H9 (cell line): ENCODE data around the gene PADI4. TPM values are rescaled to one million over a fixed set of nuclear protein-coding genes. Genes with fewer than 3 reads are reported as not detected.

Source experiments
- DNase-seq: peaks from one replicate; pipeline ENCODE4 v3.0.0-alpha.2; 2017
- H2AFZ ChIP-seq: one replicate; pipeline ENCODE4 v1.6.1; 2013; ENCODE audit warnings: mild to moderate bottlenecking, low read length, control low read depth, moderate library complexity
- H2AK5ac ChIP-seq: 2 replicates; pipeline ENCODE4 v1.6.1; 2013; ENCODE audit warnings: low read length, control low read depth, mixed read lengths; ENCODE audit not compliant: insufficient read length
- H2BK120ac ChIP-seq: one replicate; pipeline ENCODE4 v1.6.1; 2013; ENCODE audit warnings: low read depth, mild to moderate bottlenecking, low read length, control low read depth, inconsistent platforms; ENCODE audit not compliant: poor library complexity, severe bottlenecking
- H2BK12ac ChIP-seq: 2 replicates; pipeline ENCODE4 v1.6.1; 2013; ENCODE audit warnings: low read length, control low read depth, mixed read lengths, low read depth; ENCODE audit not compliant: insufficient read length
- H2BK15ac ChIP-seq: 2 replicates; pipeline ENCODE4 v1.6.1; 2013; ENCODE audit warnings: low read depth, low read length, control low read depth
- H2BK20ac ChIP-seq: one replicate; pipeline ENCODE4 v1.6.1; 2013; ENCODE audit warnings: low read depth, mild to moderate bottlenecking, low read length, control low read depth, inconsistent platforms; ENCODE audit not compliant: poor library complexity, severe bottlenecking
- H2BK5ac ChIP-seq: 2 replicates; pipeline ENCODE4 v1.6.1; 2013; ENCODE audit warnings: low read length, control low read depth, mixed read lengths; ENCODE audit not compliant: insufficient read length
- H3K14ac ChIP-seq: 2 replicates; pipeline ENCODE4 v1.6.1; 2013; ENCODE audit warnings: low read length, control low read depth; ENCODE audit not compliant: insufficient read depth
- H3K18ac ChIP-seq: 2 replicates; pipeline ENCODE4 v1.6.1; 2013; ENCODE audit warnings: low read depth, mild to moderate bottlenecking, mixed read lengths, low read length, control low read depth; ENCODE audit not compliant: insufficient read length
- H3K23ac ChIP-seq: 2 replicates; pipeline ENCODE4 v1.6.1; 2013; ENCODE audit warnings: low read length, control low read depth, mixed read lengths, low read depth; ENCODE audit not compliant: insufficient read length
- H3K23me2 ChIP-seq: 2 replicates; pipeline ENCODE4 v1.6.1; 2013; ENCODE audit warnings: low read depth, mild to moderate bottlenecking, mixed read lengths, low read length, control low read depth; ENCODE audit not compliant: insufficient read length, poor library complexity, severe bottlenecking
- H3K27ac ChIP-seq: 2 replicates; pipeline ENCODE4 v1.5.1; 2013; ENCODE audit warnings: low read length, control low read depth, mixed read lengths, low read depth; ENCODE audit not compliant: insufficient read length
- H3K27me3 ChIP-seq: 2 replicates; pipeline ENCODE4 v1.6.1; 2013; ENCODE audit warnings: low read length, control low read depth, inconsistent platforms; ENCODE audit not compliant: insufficient read depth
- H3K4ac ChIP-seq: 2 replicates; pipeline ENCODE4 v1.6.1; 2013; ENCODE audit warnings: low read depth, mild to moderate bottlenecking, control low read depth, inconsistent platforms, low read length, moderate library complexity
- H3K4me1 ChIP-seq: 2 replicates; pipeline ENCODE4 v1.6.1; 2013; ENCODE audit warnings: low read length, control low read depth, inconsistent platforms; ENCODE audit not compliant: insufficient read depth
- H3K4me2 ChIP-seq: 2 replicates; pipeline ENCODE4 v1.6.1; 2013; ENCODE audit warnings: low read length, control low read depth, mixed read lengths; ENCODE audit not compliant: insufficient read length, insufficient read depth
- H3K56ac ChIP-seq: 2 replicates; pipeline ENCODE4 v1.6.1; 2013; ENCODE audit warnings: low read depth, mild to moderate bottlenecking, mixed read lengths, low read length, control low read depth; ENCODE audit not compliant: insufficient read length
- H3K79me1 ChIP-seq: 2 replicates; pipeline ENCODE4 v1.6.1; 2013; ENCODE audit warnings: low read depth, mild to moderate bottlenecking, moderate library complexity, low read length, control low read depth, inconsistent platforms; ENCODE audit not compliant: insufficient read depth, poor library complexity, severe bottlenecking
- H3K79me2 ChIP-seq: 2 replicates; pipeline ENCODE4 v1.6.1; 2013; ENCODE audit warnings: low read length, control low read depth, inconsistent platforms; ENCODE audit not compliant: insufficient read depth
- H3K9ac ChIP-seq: 2 replicates; pipeline ENCODE4 v1.6.1; 2013; ENCODE audit warnings: low read length, control low read depth, mixed read lengths; ENCODE audit not compliant: insufficient read length; ENCODE audit errors: extremely low read depth
- H3K9me3 ChIP-seq: one replicate; pipeline ENCODE4 v1.6.1; 2013; ENCODE audit warnings: low read depth, low read length, inconsistent platforms; ENCODE audit not compliant: control insufficient read depth
- H3T11ph ChIP-seq: one replicate; pipeline ENCODE4 v1.6.1; 2013; ENCODE audit warnings: mild to moderate bottlenecking, low read length, control low read depth, inconsistent platforms
- H4K20me1 ChIP-seq: one replicate; pipeline ENCODE4 v1.6.1; 2013; ENCODE audit not compliant: control insufficient read depth, insufficient read length, insufficient read depth
- H4K5ac ChIP-seq: 2 replicates; pipeline ENCODE4 v1.6.1; 2013; ENCODE audit warnings: low read depth, mild to moderate bottlenecking, mixed read lengths, low read length, control low read depth; ENCODE audit not compliant: insufficient read length
- H4K8ac ChIP-seq: replicated peaks from 2 replicates; pipeline ENCODE4 v1.6.1; 2013; ENCODE audit warnings: low read length, control low read depth, mixed read lengths, low read depth; ENCODE audit not compliant: insufficient read length
- H4K91ac ChIP-seq: 2 replicates; pipeline ENCODE4 v1.6.1; 2013; ENCODE audit warnings: low read depth, mild to moderate bottlenecking, moderate library complexity, mixed read lengths, low read length, control low read depth; ENCODE audit not compliant: insufficient read length
- H3K27ac Mint-ChIP-seq, 3 experiments: 2 replicates in 2 of 3; 3 replicates in 1 of 3; pipeline ENCODE4 v1.8.0; 2020 to 2021; ENCODE audit warnings: mixed read lengths in 3 of 3, mild to moderate bottlenecking in 1 of 3, moderate library complexity in 1 of 3
- H3K27me3 Mint-ChIP-seq: 2 replicates; pipeline ENCODE4 v1.8.0; 2021; ENCODE audit warnings: low read depth, mild to moderate bottlenecking, moderate library complexity, mixed read lengths
- H3K36me3 Mint-ChIP-seq, 3 experiments: 2 replicates in 2 of 3; 3 replicates in 1 of 3; pipeline ENCODE4 v1.8.0; 2020 to 2021; ENCODE audit warnings: low read depth in 3 of 3, mixed read lengths in 3 of 3; ENCODE audit not compliant: insufficient read depth in 1 of 3
- H3K4me1 Mint-ChIP-seq, 2 experiments: 2 replicates each; pipeline ENCODE4 v1.8.0; 2020; ENCODE audit warnings: mixed read lengths in 2 of 2
- H3K4me3 Mint-ChIP-seq, 2 experiments: 2 replicates in 1 of 2; 3 replicates in 1 of 2; pipeline ENCODE4 v1.8.0; 2020 to 2021; ENCODE audit warnings: mild to moderate bottlenecking in 2 of 2, mixed read lengths in 2 of 2, moderate library complexity in 1 of 2
- H3K9me3 Mint-ChIP-seq, 2 experiments: 2 replicates in 1 of 2; 3 replicates in 1 of 2; pipeline ENCODE4 v1.8.0; 2020; ENCODE audit warnings: mild to moderate bottlenecking in 2 of 2, mixed read lengths in 2 of 2, moderate library complexity in 1 of 2
- WGBS: extraction: QIAGEN DNeasy Blood & Tissue Kit; methylation state at CpG from one replicate; pipeline ENCODE4 v1.1.7; 2013; ENCODE audit warnings: missing lambda C conversion rate, low lambda C conversion rate, mixed read lengths; ENCODE audit not compliant: insufficient read length; ENCODE audit errors: extremely low coverage; 5-methylcytosine and 5-hydroxymethylcytosine counted together
- total RNA-seq: library from RNA; stranded (reverse); gene quantifications from 2 replicates; pipeline ENCODE4 v1.2.1, GENCODE V29; 2021
- TF ChIP-seq, protein P1 (sequence below): fragments of 200-600 bp; sonication (generic); conservative IDR thresholded peaks from 3 replicates; pipeline ENCODE4 v1.8.0; 2021; ENCODE audit warnings: antibody characterized with exemption, mild to moderate bottlenecking

Gene PADI4
- total RNA-seq, 1 experiment from 2014 or later: 0.13 TPM

DNA sequence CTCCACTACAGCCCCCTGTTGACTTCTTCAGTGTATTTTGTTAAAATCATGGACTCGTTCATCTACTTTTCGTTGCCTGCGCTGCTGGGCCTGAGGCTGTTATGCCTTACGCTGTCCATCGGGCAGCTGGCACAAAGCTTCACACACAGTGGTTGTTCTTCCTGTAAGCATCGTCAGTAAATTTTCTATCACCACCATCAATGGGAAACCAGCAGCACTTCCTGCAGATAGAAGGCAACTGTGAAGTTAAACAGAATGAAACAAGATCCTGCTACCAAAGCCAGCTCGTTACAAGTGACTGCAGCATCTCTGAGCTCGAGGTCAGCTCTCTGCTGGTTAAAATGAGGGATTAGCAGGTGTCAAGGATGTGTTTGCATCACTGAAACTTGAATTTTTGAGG is 42.1 kb downstream of the PADI4 start:
- Histone ChIP-seq H3K79me1 (no peaks in the 10 kb centered on the region), H3K14ac (no peak overlapping the region), H3K4me1 (no peaks in the 10 kb centered on the region), H3K56ac (no peak overlapping the region), H3K9me3 (no peaks in the 10 kb centered on the region), H4K5ac (no peak overlapping the region), H3K18ac (no peak overlapping the region), H3K9ac (no peak overlapping the region), H3K4ac (no peak overlapping the region), H3K23me2 (no peaks in the 10 kb centered on the region), H2BK120ac (no peak overlapping the region), H2BK5ac (no peak overlapping the region), H4K20me1 (no peaks in the 10 kb centered on the region), H3T11ph (no peak overlapping the region), H3K79me2 (no peaks in the 10 kb centered on the region), H2BK12ac (no peak overlapping the region), H3K23ac (no peak overlapping the region), H2AK5ac (no peak overlapping the region), H4K91ac (no peak overlapping the region), H2BK20ac (no peak overlapping the region), H3K4me2 (no peak overlapping the region), H4K8ac (no peak overlapping the region), H3K27ac (no peak overlapping the region), H2AFZ (no peak overlapping the region), H2BK15ac (no peak overlapping the region), H3K27me3 (no peaks in the 10 kb centered on the region)
- TF ChIP-seq, protein P1, sequence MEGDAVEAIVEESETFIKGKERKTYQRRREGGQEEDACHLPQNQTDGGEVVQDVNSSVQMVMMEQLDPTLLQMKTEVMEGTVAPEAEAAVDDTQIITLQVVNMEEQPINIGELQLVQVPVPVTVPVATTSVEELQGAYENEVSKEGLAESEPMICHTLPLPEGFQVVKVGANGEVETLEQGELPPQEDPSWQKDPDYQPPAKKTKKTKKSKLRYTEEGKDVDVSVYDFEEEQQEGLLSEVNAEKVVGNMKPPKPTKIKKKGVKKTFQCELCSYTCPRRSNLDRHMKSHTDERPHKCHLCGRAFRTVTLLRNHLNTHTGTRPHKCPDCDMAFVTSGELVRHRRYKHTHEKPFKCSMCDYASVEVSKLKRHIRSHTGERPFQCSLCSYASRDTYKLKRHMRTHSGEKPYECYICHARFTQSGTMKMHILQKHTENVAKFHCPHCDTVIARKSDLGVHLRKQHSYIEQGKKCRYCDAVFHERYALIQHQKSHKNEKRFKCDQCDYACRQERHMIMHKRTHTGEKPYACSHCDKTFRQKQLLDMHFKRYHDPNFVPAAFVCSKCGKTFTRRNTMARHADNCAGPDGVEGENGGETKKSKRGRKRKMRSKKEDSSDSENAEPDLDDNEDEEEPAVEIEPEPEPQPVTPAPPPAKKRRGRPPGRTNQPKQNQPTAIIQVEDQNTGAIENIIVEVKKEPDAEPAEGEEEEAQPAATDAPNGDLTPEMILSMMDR: no peak
- DNase-seq: no peak
- peaks cover 15% of the 10 kb centered on the region for H3K27me3 Mint-ChIP-seq
- H3K4me3 Mint-ChIP-seq: no peak overlapping the region
- no peak overlapping the region for H3K27ac Mint-ChIP-seq
- no CpG with 5 or more reads among the region's 8 CpGs for WGBS
- H3K4me1 Mint-ChIP-seq: peaks cover 7 to 18% of the 10 kb centered on the region in 2 experiments
- H3K36me3 Mint-ChIP-seq: peaks cover 0 to 2% (median 0%) of the 10 kb centered on the region in 3 experiments; a peak in 2 of 7 replicates
- peaks cover 0 to 5% of the 10 kb centered on the region in 2 experiments; a peak in 1 of 5 replicates for H3K9me3 Mint-ChIP-seq
